ENCODE data around the gene PLEKHG4B.
"Not testable (repeated sequence)": the region's sequence is repeated elsewhere in the genome, so short reads cannot be mapped to it uniquely, and the experiment has no call there.

Gene PLEKHG4B

GRCh38 chr5:163841-164240 lies 71.9 kb downstream of the PLEKHG4B start:
- H3K36me3 ChIP-seq (ENCODE audit: insufficient read depth), result no peaks in the 10 kb centered on the region
- H3K79me2 ChIP-seq (ENCODE audit: insufficient read depth, low read depth), result no peaks in the 10 kb centered on the region
- no peak overlapping the region for H3K4me3 ChIP-seq (IDR thresholded peaks at IDR 0.05; ENCODE audit: insufficient read depth, low read depth, low read length)
- no peak overlapping the region for H3K27ac ChIP-seq
- H4K20me1 ChIP-seq (ENCODE audit: insufficient read depth), result no peaks in the 10 kb centered on the region
- no peak overlapping the region for H2AFZ ChIP-seq (ENCODE audit: low read depth)
- H3K4me2 ChIP-seq, result no peak overlapping the region
- H3K27me3 ChIP-seq (ENCODE audit: insufficient read depth, low read depth), result no peaks in the 10 kb centered on the region
- H3K9ac ChIP-seq, result no peak overlapping the region
- H3K4me1 ChIP-seq (ENCODE audit: low read depth, poor library complexity, severe bottlenecking), result no peaks in the 10 kb centered on the region
- TF ChIP-seq CTCF (conservative IDR thresholded peaks at IDR 0.05; ENCODE audit: low read depth, low read length), result no peak

- TF ChIP-seq CTCF (conservative IDR thresholded peaks at IDR 0.05; ENCODE audit: low read depth, low read length), result no peak
- no peak overlapping the region for H3K4me3 ChIP-seq (IDR thresholded peaks at IDR 0.05; ENCODE audit: insufficient read depth, low read depth, low read length)
- H3K9ac ChIP-seq, result no peak overlapping the region
- no peaks in the 10 kb centered on the region for H3K36me3 ChIP-seq (ENCODE audit: insufficient read depth)
- H3K4me2 ChIP-seq, result no peak overlapping the region
- no peak overlapping the region for H2AFZ ChIP-seq (ENCODE audit: low read depth)
- no peaks in the 10 kb centered on the region for H4K20me1 ChIP-seq (ENCODE audit: insufficient read depth)
- no peaks in the 10 kb centered on the region for H3K4me1 ChIP-seq (ENCODE audit: low read depth, poor library complexity, severe bottlenecking)
- no peaks in the 10 kb centered on the region for H3K27me3 ChIP-seq (ENCODE audit: insufficient read depth, low read depth)
- no peaks in the 10 kb centered on the region for H3K79me2 ChIP-seq (ENCODE audit: insufficient read depth, low read depth)
- no peak overlapping the region for H3K27ac ChIP-seq
Measured at GRCh38 chr5:164244-164643, 72.3 kb downstream of the PLEKHG4B start.

GRCh38 chr5:164783-165182 lies 72.8 kb downstream of the PLEKHG4B start:
- not testable (repeated sequence) for H3K36me3 ChIP-seq (ENCODE audit: insufficient read depth); H3K79me2 ChIP-seq (ENCODE audit: insufficient read depth, low read depth); H2AFZ ChIP-seq (ENCODE audit: low read depth); H3K4me3 ChIP-seq (IDR thresholded peaks at IDR 0.05; ENCODE audit: insufficient read depth, low read depth, low read length); H4K20me1 ChIP-seq (ENCODE audit: insufficient read depth); H3K27me3 ChIP-seq (ENCODE audit: insufficient read depth, low read depth); H3K4me1 ChIP-seq (ENCODE audit: low read depth, poor library complexity, severe bottlenecking); H3K27ac ChIP-seq; H3K4me2 ChIP-seq; H3K9ac ChIP-seq

GRCh38 chr5:166441-167372 lies 74.7 kb downstream of the PLEKHG4B start:
- H3K36me3 ChIP-seq (ENCODE audit: insufficient read depth), result no peaks in the 10 kb centered on the region
- H3K9ac ChIP-seq, result no peak overlapping the region
- no peak overlapping the region for H2AFZ ChIP-seq (ENCODE audit: low read depth)
- H3K27me3 ChIP-seq (ENCODE audit: insufficient read depth, low read depth), result no peaks in the 10 kb centered on the region
- no peaks in the 10 kb centered on the region for H4K20me1 ChIP-seq (ENCODE audit: insufficient read depth)
- H3K4me3 ChIP-seq (IDR thresholded peaks at IDR 0.05; ENCODE audit: insufficient read depth, low read depth, low read length), result no peak overlapping the region
- no peak overlapping the region for H3K4me2 ChIP-seq
- TF ChIP-seq CTCF (conservative IDR thresholded peaks at IDR 0.05; ENCODE audit: low read depth, low read length), result no peak
- H3K27ac ChIP-seq, result no peak overlapping the region
- H3K79me2 ChIP-seq (ENCODE audit: insufficient read depth, low read depth), result no peaks in the 10 kb centered on the region
- H3K4me1 ChIP-seq (ENCODE audit: low read depth, poor library complexity, severe bottlenecking), result no peaks in the 10 kb centered on the region

- no peak for TF ChIP-seq CTCF (conservative IDR thresholded peaks at IDR 0.05; ENCODE audit: low read depth, low read length)
- H4K20me1 ChIP-seq (ENCODE audit: insufficient read depth), result no peaks in the 10 kb centered on the region
- H3K4me3 ChIP-seq (IDR thresholded peaks at IDR 0.05; ENCODE audit: insufficient read depth, low read depth, low read length), result no peak overlapping the region
- H2AFZ ChIP-seq (ENCODE audit: low read depth), result no peak overlapping the region
- no peaks in the 10 kb centered on the region for H3K79me2 ChIP-seq (ENCODE audit: insufficient read depth, low read depth)
- no peak overlapping the region for H3K9ac ChIP-seq
- H3K36me3 ChIP-seq (ENCODE audit: insufficient read depth), result no peaks in the 10 kb centered on the region
- H3K4me2 ChIP-seq, result no peak overlapping the region
- no peaks in the 10 kb centered on the region for H3K27me3 ChIP-seq (ENCODE audit: insufficient read depth, low read depth)
- H3K4me1 ChIP-seq (ENCODE audit: low read depth, poor library complexity, severe bottlenecking), result no peaks in the 10 kb centered on the region
- H3K27ac ChIP-seq, result no peak overlapping the region
Measured at GRCh38 chr5:167511-167910, 75.5 kb downstream of the PLEKHG4B start.

Measured in KMS-11 (cell line).